Measurements from ENCODE around the gene CTBP2.

Gene CTBP2

DNA sequence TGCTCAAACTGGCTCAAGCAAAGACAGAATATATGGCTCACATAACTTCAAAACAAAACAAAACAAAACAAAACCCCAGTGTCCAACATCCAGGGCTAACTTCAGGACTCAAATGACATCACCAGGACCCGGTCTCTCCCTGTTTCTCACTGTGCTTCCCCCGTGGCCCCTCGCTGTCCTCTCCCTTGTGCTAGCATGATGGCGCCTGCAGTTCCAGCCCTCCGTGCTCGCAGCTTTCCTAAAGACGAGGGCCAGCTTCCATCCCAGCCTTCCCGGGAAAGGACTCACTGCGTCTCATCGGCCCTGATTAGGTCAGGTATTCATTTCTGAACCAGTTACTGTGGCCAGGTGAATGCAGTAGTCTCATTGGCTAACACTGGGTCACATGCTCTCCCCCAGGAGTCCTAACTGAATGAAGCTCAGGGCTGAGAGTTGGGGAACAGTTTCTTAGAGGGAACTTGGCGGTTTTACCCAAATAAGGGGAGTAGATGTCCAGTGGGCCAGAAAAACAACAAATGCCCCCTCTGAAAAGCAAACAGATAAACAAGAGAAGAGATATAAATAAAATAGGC, 33.0 kb upstream of the CTBP2 start:
- no peak for DNase-seq (ENCODE audit: low read depth)
- TF ChIP-seq, protein P1, sequence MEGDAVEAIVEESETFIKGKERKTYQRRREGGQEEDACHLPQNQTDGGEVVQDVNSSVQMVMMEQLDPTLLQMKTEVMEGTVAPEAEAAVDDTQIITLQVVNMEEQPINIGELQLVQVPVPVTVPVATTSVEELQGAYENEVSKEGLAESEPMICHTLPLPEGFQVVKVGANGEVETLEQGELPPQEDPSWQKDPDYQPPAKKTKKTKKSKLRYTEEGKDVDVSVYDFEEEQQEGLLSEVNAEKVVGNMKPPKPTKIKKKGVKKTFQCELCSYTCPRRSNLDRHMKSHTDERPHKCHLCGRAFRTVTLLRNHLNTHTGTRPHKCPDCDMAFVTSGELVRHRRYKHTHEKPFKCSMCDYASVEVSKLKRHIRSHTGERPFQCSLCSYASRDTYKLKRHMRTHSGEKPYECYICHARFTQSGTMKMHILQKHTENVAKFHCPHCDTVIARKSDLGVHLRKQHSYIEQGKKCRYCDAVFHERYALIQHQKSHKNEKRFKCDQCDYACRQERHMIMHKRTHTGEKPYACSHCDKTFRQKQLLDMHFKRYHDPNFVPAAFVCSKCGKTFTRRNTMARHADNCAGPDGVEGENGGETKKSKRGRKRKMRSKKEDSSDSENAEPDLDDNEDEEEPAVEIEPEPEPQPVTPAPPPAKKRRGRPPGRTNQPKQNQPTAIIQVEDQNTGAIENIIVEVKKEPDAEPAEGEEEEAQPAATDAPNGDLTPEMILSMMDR (conservative IDR thresholded peaks at IDR 0.05; ENCODE audit: control insufficient read depth, insufficient read depth, low read depth, low read length), result no peak
- no peak overlapping the region for H3K4me3 ChIP-seq (ENCODE audit: control insufficient read depth, low read depth, low read length)

- DNase-seq (ENCODE audit: low read depth), result no peak
- TF ChIP-seq, protein P1 (conservative IDR thresholded peaks at IDR 0.05; ENCODE audit: control insufficient read depth, insufficient read depth, low read depth, low read length), result no peak
- H3K4me3 ChIP-seq (ENCODE audit: control insufficient read depth, low read depth, low read length), result no peak overlapping the region
Measured at GRCh38 chr10:125192620-125193019, 32.3 kb upstream of the CTBP2 start.

- TF ChIP-seq, protein P1 (conservative IDR thresholded peaks at IDR 0.05; ENCODE audit: control insufficient read depth, insufficient read depth, low read depth, low read length), result no peak
- no peak overlapping the region for H3K4me3 ChIP-seq (ENCODE audit: control insufficient read depth, low read depth, low read length)
- no peak for DNase-seq (ENCODE audit: low read depth)
Measured at GRCh38 chr10:125192005-125192404, 31.6 kb upstream of the CTBP2 start.

DNA sequence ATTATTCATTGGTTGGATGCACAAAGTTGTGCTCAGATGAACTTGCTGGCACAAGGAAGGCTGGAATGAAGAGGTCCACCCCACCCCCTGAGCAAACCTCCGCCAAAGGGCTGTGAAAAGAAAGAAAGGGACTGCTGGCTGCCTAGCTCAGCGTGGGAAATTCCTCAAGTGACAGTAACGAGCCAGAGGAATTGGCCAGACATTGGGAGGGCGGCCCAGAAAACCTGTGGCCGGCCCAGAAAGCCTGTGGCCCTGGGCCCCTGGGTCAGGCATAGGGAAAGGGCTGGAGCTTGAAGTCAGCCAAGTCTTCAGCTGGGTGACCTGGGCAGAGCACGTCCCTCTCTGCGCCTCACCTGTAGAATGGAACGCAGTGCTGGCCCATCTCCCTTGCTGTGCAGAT, 30.6 kb upstream of the CTBP2 start:
- TF ChIP-seq, protein P1 (conservative IDR thresholded peaks at IDR 0.05; ENCODE audit: control insufficient read depth, insufficient read depth, low read depth, low read length), result no peak
- no peak for DNase-seq (ENCODE audit: low read depth)
- H3K4me3 ChIP-seq (ENCODE audit: control insufficient read depth, low read depth, low read length), result no peak overlapping the region

DNA sequence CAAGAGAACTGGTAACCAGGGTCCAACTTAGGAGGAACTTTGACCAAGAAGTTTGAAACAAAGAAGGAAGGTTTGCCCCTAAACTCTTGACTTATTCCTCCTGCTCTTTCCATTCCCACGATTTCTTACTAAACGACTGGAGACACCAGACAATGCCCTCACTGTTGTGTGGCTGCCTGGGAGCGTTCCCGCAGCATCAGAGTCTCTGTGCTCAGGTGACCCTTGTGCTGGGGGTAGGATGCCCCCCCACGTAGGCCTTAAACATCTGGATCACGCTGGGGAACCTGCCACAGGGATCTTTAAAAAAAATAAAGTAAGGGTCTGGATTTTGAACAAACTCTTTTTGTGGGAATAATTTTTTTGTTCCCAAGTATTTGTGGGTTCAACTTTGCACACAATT, 30.1 kb upstream of the CTBP2 start:
- no peak for DNase-seq (ENCODE audit: low read depth)
- H3K4me3 ChIP-seq (ENCODE audit: control insufficient read depth, low read depth, low read length), result no peak overlapping the region
- TF ChIP-seq, protein P1 (conservative IDR thresholded peaks at IDR 0.05; ENCODE audit: control insufficient read depth, insufficient read depth, low read depth, low read length), result no peak

DNA sequence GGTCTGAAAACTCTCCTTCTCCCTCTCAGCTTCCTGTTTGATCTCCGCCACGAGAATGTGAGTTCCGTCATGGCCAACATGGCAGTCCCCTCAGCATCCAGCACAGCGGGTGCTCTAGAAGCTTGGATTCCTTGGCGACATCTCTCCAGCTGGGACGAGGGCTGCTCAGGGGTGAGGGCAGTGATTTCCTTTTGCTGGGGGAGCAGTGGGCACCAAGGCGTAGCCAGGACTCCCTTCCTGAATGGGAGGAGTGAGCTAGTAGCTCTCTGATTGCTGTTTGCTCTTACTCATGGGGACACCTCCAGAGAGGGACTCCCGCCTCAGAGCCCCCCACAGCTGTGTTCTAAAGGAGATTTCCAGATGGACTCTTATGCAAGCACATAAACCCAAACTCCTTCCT, 28.8 kb upstream of the CTBP2 start:
- TF ChIP-seq, protein P1 (conservative IDR thresholded peaks at IDR 0.05; ENCODE audit: control insufficient read depth, insufficient read depth, low read depth, low read length), result no peak
- H3K4me3 ChIP-seq (ENCODE audit: control insufficient read depth, low read depth, low read length), result no peak overlapping the region
- no peak for DNase-seq (ENCODE audit: low read depth)

Measured in fibroblast of mammary gland (primary cell).